ENCODE results near the gene FHIP1B. TPM values are rescaled to one million over a fixed set of nuclear protein-coding genes. Genes with fewer than 3 reads are reported as not detected.
"Not testable (repeated sequence)": the region's sequence is repeated elsewhere in the genome, so short reads cannot be mapped to it uniquely, and the experiment has no call there.

Gene FHIP1B
- 10 to 100 TPM; 31.9 to 54.7 TPM for total RNA-seq

GRCh38 chr11:6234387-6235107, at the start of gene FHIP1B:
Gene FHIP1B (minus strand): TSS chr11:6234636. CDS start chr11:6224516, 10,120 bp downstream.
- no peaks in the 10 kb centered on the region for H3K36me3 ChIP-seq (replicated peaks in 1 of 2; ENCODE audit: insufficient read depth in 1 of 2, low read depth in 2 of 2)
- peak; percentile 95 for ATAC-seq
- peak within 1 kb of the TSS; percentile 53 to 72 for H3K4me3 ChIP-seq
- intact Hi-C loops (cut with DNase I): no loop called here
- peaks cover 20% of the 10 kb centered on the region for H3K4me1 ChIP-seq
- DNase-seq: peak; percentile 100
- 0% methylated on average over 45 to 61 of the region's 62 CpGs for WGBS, 2 donors
- TF ChIP-seq, protein P1, sequence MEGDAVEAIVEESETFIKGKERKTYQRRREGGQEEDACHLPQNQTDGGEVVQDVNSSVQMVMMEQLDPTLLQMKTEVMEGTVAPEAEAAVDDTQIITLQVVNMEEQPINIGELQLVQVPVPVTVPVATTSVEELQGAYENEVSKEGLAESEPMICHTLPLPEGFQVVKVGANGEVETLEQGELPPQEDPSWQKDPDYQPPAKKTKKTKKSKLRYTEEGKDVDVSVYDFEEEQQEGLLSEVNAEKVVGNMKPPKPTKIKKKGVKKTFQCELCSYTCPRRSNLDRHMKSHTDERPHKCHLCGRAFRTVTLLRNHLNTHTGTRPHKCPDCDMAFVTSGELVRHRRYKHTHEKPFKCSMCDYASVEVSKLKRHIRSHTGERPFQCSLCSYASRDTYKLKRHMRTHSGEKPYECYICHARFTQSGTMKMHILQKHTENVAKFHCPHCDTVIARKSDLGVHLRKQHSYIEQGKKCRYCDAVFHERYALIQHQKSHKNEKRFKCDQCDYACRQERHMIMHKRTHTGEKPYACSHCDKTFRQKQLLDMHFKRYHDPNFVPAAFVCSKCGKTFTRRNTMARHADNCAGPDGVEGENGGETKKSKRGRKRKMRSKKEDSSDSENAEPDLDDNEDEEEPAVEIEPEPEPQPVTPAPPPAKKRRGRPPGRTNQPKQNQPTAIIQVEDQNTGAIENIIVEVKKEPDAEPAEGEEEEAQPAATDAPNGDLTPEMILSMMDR (IDR thresholded peaks at IDR 0.05): peak in 3 of 7 experiments; percentile 5 to 26 (median 10)
- peak in 1 of 3 donors; percentile 26 for TF ChIP-seq POLR2A (IDR thresholded peaks at IDR 0.05)
- H3K9me3 ChIP-seq: no peaks in the 10 kb centered on the region
- peak within 1 kb of the TSS; percentile 71 to 94 (median 87) for H3K27ac ChIP-seq
- no peaks in the 10 kb centered on the region for H3K27me3 ChIP-seq

DNA sequence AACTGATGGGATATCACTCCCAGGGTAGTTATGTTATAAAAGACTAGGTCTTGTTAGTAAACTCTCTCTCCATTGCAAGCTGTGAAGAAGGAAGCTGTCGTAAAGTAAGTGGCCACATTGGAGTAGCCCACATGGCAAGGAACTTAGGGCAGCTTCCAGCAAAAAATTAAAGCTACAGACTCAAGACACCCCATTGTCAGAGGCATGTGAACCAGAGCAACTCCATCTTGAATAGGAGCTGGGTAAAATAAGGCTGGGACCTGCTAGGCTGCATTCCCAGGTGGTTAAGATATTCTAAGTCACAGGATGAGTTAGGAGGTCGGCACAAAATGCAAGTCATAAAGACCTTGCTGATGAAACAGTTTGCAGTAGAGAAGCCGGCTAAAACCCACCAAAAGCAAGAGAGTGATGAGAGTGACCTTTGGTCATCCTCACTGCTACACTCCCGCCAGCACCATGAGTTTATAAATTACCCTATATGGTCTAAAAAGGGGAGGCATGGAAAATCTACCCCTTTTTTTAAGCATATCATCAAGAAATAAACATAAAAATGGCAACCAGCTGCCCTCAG, 49.1 kb upstream of the FHIP1B start:
- TF ChIP-seq POLR2A (IDR thresholded peaks at IDR 0.05): no peak
- intact Hi-C loops (cut with DNase I): no loop called here
- Histone ChIP-seq H3K9me3 (no peaks in the 10 kb centered on the region), H3K27ac (no peak overlapping the region), H3K4me1 (peaks cover 7% of the 10 kb centered on the region), H3K36me3 (replicated peaks in 1 of 2; ENCODE audit: insufficient read depth in 1 of 2, low read depth in 2 of 2) (no peaks in the 10 kb centered on the region), H3K27me3 (no peaks in the 10 kb centered on the region), H3K4me3 (no peak overlapping the region)
- ATAC-seq: no peak
- WGBS, 2 donors: 78 to 85% methylated on average over 4 of the region's 4 CpGs
- no peak for DNase-seq

GRCh38 chr11:6280809-6281208, 46.4 kb upstream of the FHIP1B start:
- 39 to 40% methylated on average over 7 of the region's 7 CpGs for WGBS, 2 donors
- ATAC-seq; H3K27ac ChIP-seq; H3K4me1 ChIP-seq; H3K36me3 ChIP-seq (replicated peaks in 1 of 2; ENCODE audit: insufficient read depth in 1 of 2, low read depth in 2 of 2); H3K27me3 ChIP-seq; DNase-seq; H3K4me3 ChIP-seq; H3K9me3 ChIP-seq; intact Hi-C loops (cut with DNase I): not testable (repeated sequence)

DNA sequence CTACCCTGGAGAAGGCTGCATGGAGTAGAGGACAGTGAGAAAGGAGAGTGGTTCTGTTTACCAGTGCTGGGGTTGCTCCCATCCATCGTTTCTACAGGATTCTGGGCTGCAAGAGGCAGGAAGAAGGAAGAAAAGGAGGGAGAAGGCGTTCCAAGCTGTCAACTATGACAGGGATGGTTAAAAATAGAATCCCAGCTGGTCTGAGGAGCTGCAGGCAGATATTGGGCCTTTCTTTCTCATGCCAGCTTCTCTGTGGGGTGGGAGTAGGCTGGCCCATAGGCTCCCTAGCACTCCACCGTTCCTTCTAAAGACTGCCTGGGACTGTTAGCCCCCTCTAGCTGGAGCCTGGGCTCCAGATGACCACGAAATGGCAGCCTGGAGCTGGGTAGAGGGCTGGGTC, 38.8 kb upstream of the FHIP1B start:
- DNase-seq: no peak
- 75 to 78% methylated on average over 4 of the region's 4 CpGs for WGBS, 2 donors
- no peak overlapping the region for H3K4me3 ChIP-seq
- no peaks in the 10 kb centered on the region for H3K36me3 ChIP-seq (replicated peaks in 1 of 2; ENCODE audit: insufficient read depth in 1 of 2, low read depth in 2 of 2)
- H3K27ac ChIP-seq: no peak overlapping the region
- no peaks in the 10 kb centered on the region for H3K27me3 ChIP-seq
- H3K9me3 ChIP-seq: no peaks in the 10 kb centered on the region
- intact Hi-C loops (cut with DNase I): no loop called here
- ATAC-seq: no peak
- H3K4me1 ChIP-seq: no peaks in the 10 kb centered on the region
- TF ChIP-seq POLR2A (IDR thresholded peaks at IDR 0.05): no peak
- TF ChIP-seq, protein P1 (IDR thresholded peaks at IDR 0.05): no peak

GRCh38 chr11:6271598-6271997, 37.2 kb upstream of the FHIP1B start:
- WGBS, 2 donors: 37 to 86% methylated on average over 2 to 3 of the region's 3 CpGs
- H3K4me3 ChIP-seq: no peak overlapping the region
- no peaks in the 10 kb centered on the region for H3K4me1 ChIP-seq
- DNase-seq (no peak), ATAC-seq (no peak)
- no peaks in the 10 kb centered on the region for H3K27me3 ChIP-seq
- intact Hi-C loops (cut with DNase I): no loop called here
- TF ChIP-seq, protein P1 (IDR thresholded peaks at IDR 0.05): no peak
- TF ChIP-seq POLR2A (IDR thresholded peaks at IDR 0.05): no peak
- no peaks in the 10 kb centered on the region for H3K9me3 ChIP-seq
- no peak overlapping the region for H3K27ac ChIP-seq
- no peaks in the 10 kb centered on the region for H3K36me3 ChIP-seq (replicated peaks in 1 of 2; ENCODE audit: insufficient read depth in 1 of 2, low read depth in 2 of 2)
